Measurements from ENCODE around the gene MEG3. TPM values are rescaled to one million over a fixed set of nuclear protein-coding genes. Genes with fewer than 3 reads are reported as not detected.

Gene MEG3
- total RNA-seq, 4 donors from 2014 or later = 34.9 to 169 (median 117) TPM

DNA sequence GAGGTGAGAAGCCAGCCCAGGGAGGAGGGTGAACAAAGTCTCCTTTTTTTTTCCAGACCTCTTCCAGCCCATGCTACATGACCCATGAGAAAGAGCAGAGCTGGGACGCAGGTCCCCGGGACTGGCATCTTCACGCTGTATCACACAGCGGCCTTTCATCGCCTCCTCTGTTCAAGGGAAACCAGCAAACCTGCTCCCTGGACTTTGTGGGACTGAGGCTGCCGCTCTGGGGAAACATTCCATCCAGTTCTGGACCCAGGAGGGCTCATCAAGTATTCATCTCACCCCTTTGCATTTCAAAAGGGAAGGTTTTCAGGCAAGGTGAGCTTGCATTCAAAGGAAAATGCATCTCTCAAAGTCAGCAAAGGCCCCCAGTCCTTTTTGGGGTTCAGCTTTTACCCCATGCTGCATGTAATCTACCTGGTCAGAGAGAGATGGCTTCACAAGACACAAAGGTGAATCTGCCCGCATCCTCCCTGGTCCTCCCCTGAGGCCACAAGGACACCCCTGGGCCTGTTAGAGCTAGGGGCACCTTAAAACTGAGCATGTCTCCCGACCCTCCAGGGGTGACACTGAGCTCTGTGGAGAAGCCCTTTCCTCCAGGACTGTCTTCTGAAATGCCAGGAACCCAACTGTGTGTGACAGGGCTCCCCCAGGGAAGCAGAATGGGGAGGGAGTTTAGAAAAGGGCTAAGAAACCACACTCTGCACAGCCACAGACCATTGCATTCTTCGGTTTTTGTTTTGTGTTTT, 21.2 kb upstream of the MEG3 start:
- no peak for ATAC-seq (ENCODE audit: low FRiP score)
- TF ChIP-seq, protein P1, sequence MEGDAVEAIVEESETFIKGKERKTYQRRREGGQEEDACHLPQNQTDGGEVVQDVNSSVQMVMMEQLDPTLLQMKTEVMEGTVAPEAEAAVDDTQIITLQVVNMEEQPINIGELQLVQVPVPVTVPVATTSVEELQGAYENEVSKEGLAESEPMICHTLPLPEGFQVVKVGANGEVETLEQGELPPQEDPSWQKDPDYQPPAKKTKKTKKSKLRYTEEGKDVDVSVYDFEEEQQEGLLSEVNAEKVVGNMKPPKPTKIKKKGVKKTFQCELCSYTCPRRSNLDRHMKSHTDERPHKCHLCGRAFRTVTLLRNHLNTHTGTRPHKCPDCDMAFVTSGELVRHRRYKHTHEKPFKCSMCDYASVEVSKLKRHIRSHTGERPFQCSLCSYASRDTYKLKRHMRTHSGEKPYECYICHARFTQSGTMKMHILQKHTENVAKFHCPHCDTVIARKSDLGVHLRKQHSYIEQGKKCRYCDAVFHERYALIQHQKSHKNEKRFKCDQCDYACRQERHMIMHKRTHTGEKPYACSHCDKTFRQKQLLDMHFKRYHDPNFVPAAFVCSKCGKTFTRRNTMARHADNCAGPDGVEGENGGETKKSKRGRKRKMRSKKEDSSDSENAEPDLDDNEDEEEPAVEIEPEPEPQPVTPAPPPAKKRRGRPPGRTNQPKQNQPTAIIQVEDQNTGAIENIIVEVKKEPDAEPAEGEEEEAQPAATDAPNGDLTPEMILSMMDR (IDR thresholded peaks at IDR 0.05) = no peak
- no peak for DNase-seq (ENCODE audit: low spot score)

DNA sequence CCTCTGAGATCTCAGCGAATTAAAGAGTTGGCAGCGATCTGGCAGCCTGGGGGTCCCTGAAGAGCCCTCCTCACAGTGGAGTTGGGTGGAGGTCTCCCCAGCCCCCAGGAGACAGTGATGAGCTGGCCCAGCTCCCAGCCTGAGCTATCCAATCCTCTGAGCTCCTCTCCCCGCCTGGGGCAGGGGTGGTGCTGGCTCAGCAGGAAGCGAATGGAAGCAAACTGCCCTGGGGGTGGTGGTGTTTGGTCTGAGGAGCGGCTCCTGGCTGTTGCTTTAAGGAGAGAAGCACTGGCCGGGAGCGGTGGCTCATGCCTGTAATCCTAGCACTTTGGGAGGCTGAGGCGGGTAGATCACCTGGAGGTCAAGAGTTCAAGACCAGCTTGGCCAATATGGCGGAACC, 19.5 kb upstream of the MEG3 start:
- ATAC-seq (ENCODE audit: low FRiP score) (no peak), DNase-seq (ENCODE audit: low spot score) (no peak)
- TF ChIP-seq, protein P1 (IDR thresholded peaks at IDR 0.05) = no peak

DNA sequence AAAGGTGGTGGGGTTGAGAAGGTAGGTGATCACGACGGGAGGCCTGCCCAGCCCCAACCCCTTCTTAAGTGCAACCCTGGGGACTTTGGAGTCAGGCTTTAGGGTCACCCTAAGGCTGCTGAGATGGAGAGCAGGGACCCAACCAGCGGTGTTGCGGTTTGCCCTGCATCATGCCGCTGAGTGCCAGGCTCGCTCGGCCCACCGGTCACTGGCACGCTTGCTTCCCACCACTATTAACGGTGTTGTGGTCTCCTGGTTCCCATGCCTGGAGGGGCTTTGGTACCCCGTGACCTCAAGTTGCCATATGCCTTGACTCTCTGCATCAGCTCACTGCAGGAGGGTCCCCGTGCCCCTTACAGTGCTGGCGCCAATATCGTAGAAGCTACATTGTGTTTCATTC, 18.4 kb upstream of the MEG3 start:
- TF ChIP-seq, protein P1 (IDR thresholded peaks at IDR 0.05) = no peak
- DNase-seq (ENCODE audit: low spot score) (no peak), ATAC-seq (ENCODE audit: low FRiP score) (no peak)

DNA sequence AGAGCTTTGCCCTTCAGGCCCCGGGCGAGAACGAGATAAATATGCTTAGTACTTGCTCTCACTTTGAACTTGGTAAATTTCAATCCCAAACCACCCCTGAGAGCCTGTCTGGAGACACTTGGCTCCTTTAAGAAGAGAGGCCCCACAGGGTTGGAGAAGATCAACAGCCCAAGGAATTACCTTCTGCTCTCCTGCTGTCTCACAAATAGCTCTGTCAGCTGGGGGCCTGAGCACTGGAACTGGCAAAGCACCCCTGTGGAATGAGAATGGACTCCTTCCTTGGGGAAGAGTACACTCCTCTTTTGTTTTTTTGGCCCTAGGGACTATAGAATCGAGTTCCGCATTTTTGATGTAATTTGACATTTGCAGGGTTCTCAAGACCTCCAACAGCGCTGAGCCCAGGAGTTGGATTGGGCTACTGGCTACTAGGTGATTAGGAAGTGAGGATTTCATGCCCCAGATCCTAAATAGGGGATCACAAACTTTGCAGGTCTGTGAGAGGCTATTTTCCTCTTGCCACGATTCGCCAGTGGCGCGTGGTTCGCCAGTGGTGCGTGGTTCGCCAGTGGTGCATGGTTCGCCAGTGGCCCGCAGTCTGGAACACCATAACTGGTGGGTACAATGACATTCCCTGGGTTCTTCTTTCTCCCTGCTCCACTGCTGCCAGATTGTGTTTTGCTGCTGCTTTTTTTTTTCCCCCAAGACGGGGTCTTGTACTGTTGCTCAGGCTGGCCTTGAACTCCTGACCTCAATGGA, 17.8 kb upstream of the MEG3 start:
- TF ChIP-seq, protein P1 (IDR thresholded peaks at IDR 0.05) = no peak
- no peak for ATAC-seq (ENCODE audit: low FRiP score)
- DNase-seq (ENCODE audit: low spot score) = no peak

DNA sequence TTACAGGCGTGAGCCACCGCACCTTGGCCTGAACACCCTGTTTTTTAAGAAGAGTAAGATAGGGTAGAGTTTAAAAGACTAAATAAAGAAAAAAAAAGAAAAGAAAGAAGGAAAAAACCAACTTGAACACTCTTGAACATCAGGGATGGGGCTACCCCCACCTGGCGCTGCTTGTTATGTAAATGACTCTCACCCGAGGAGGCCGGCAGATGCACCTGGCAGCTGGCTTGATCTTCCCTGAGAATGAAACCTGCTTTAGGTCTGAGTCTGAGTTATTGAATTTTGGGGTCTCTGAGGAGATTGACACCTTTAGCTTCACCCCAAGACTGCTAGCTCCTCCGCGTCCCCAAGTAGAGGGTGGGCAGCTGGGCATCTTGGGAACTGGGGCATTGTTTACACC, 15.5 kb upstream of the MEG3 start:
- ATAC-seq (ENCODE audit: low FRiP score) (no peak), DNase-seq (ENCODE audit: low spot score) (no peak)
- TF ChIP-seq, protein P1 (IDR thresholded peaks at IDR 0.05) = no peak

DNA sequence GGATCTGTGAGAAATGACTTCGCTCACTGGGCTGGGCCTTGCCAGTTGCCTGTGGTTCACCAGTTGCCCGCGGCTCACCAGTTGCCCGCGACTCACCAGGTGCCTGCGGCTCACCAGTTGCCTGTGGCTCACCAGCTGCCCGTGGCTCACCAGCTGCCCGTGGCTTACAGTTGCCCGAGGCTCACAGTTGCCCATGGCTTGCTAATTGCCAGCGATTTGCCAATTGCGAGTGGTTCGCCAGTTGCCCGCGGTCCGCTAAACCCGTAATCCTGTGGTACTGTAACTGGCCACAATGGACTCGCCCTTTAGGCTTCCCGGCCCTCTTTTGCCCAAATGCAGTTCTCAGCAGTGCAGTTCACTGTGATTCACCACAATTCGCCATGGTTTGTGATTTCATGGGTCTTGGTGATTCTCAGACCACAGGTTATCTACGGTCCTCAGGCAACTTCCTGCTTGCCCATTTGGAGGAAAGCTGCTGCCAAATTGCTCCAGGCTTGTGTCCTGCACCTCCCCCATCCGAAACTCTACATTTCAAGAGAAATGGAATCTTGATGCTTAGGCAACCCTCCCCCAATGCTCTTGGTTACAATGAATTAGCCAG, 15.0 kb upstream of the MEG3 start:
- no peak for ATAC-seq (ENCODE audit: low FRiP score)

More for the DNA sequence above, 15.0 kb upstream of the MEG3 start:
- TF ChIP-seq, protein P1 (IDR thresholded peaks at IDR 0.05) = no peak
- DNase-seq (ENCODE audit: low spot score) = no peak

All from omental fat pad (tissue), 4 donors.